Suprapubic skin (tissue), 4 donors: ENCODE results near the gene STARD13. TPM values are rescaled to one million over a fixed set of nuclear protein-coding genes. Genes with fewer than 3 reads are reported as not detected.

Experiments used
- DNase-seq, 2 donors: peaks; one replicate each; pipeline ENCODE4 v3.0.0-alpha.2; 2019; ENCODE audit warnings: low spot score in 2 of 2
- H3K27ac ChIP-seq: fragments of 200-600 bp; sonication (generic); one replicate; pipeline ENCODE4 v1.5.1; 2019
- H3K27me3 ChIP-seq: fragments of 200-600 bp; sonication (generic); one replicate; pipeline ENCODE4 v1.5.1; 2019
- H3K36me3 ChIP-seq: fragments of 200-600 bp; sonication (generic); one replicate; pipeline ENCODE4 v1.5.1; 2019
- H3K4me1 ChIP-seq: fragments of 200-600 bp; sonication (generic); one replicate; pipeline ENCODE4 v1.5.1; 2019
- H3K4me3 ChIP-seq: fragments of 200-600 bp; sonication (generic); one replicate; pipeline ENCODE4 v1.5.1; 2019; ENCODE audit warnings: mild to moderate bottlenecking
- H3K9me3 ChIP-seq: fragments of 200-600 bp; sonication (generic); one replicate; pipeline ENCODE4 v1.5.1; 2019
- CTCF ChIP-seq, 2 donors: fragments of 200-600 bp in 1 of 2; fragments of 450-650 bp in 1 of 2; sonication (generic) in 1 of 2; IDR thresholded peaks; one replicate each; pipeline ENCODE4 v1.5.1; 2016 to 2019; ENCODE audit warnings: antibody characterized with exemption in 2 of 2, mild to moderate bottlenecking in 1 of 2, moderate library complexity in 1 of 2
- EP300 ChIP-seq: sonication (generic); formaldehyde crosslinking; IDR thresholded peaks from one replicate; pipeline ENCODE4 v1.6.1; 2017; ENCODE audit warnings: antibody characterized with exemption
- POLR2A ChIP-seq, 2 donors: fragments of 450-650 bp; IDR thresholded peaks; one replicate each; pipeline ENCODE4 v1.6.1; 2017; ENCODE audit warnings: antibody characterized with exemption in 2 of 2, mild to moderate bottlenecking in 2 of 2, moderate library complexity in 2 of 2
- POLR2AphosphoS5 ChIP-seq, 3 donors: sonication (generic); formaldehyde crosslinking; IDR thresholded peaks; one replicate each; pipeline ENCODE4 v1.6.1; 2017; ENCODE audit warnings: antibody characterized with exemption in 3 of 3
- WGBS: methylation state at CpG from one replicate; pipeline ENCODE4 v1.1.5; 2018; 5-methylcytosine and 5-hydroxymethylcytosine counted together
- total RNA-seq, 4 donors: library from RNA; depleted of rRNA; stranded (reverse); fragments of >200 nt; gene quantifications; one replicate each; pipeline ENCODE4 v1.1.0, GENCODE V29; 2016

The STARD13 gene
- total RNA-seq, 4 donors from 2014 or later = 7.9 to 31.4 (median 15.9) TPM

GRCh38 chr13:33123066-33123859 lies 162.3 kb downstream of the STARD13 start:
- WGBS = 71% methylated on average over 7 of the region's 7 CpGs

GRCh38 chr13:33119856-33120543 lies 165.6 kb downstream of the STARD13 start:
- peaks cover 31% of the 10 kb centered on the region for H3K4me1 ChIP-seq
- peaks cover 31% of the 10 kb centered on the region for H3K36me3 ChIP-seq
- no peaks in the 10 kb centered on the region for H3K9me3 ChIP-seq
- 38% methylated on average over 10 of the region's 10 CpGs for WGBS
- peak overlapping the region; percentile 5 for H3K4me3 ChIP-seq
- no peaks in the 10 kb centered on the region for H3K27me3 ChIP-seq
- DNase-seq = no peak
- no peak for TF ChIP-seq POLR2A (IDR thresholded peaks at IDR 0.05)
- no peak for TF ChIP-seq CTCF (IDR thresholded peaks at IDR 0.05)
- no peak for TF ChIP-seq POLR2AphosphoS5 (IDR thresholded peaks at IDR 0.05)
- TF ChIP-seq EP300 = no peak
- peak overlapping the region; percentile 71 for H3K27ac ChIP-seq

More at GRCh38 chr13:33123066-33123859, 162.3 kb downstream of the STARD13 start:
- Histone ChIP-seq H3K9me3 (no peaks in the 10 kb centered on the region), H3K27me3 (no peaks in the 10 kb centered on the region), H3K4me3 (no peak overlapping the region), H3K36me3 (peaks cover 9% of the 10 kb centered on the region), H3K4me1 (peaks cover 60% of the 10 kb centered on the region), H3K27ac (peak overlapping the region; percentile 45)
- TF ChIP-seq POLR2A (IDR thresholded peaks at IDR 0.05) (no peak), EP300 (no peak), POLR2AphosphoS5 (IDR thresholded peaks at IDR 0.05) (no peak), CTCF (IDR thresholded peaks at IDR 0.05) (no peak)
- DNase-seq = peak in 1 of 2 donors; percentile 74

- DNase-seq = no peak
- H3K4me3 ChIP-seq = peak overlapping the region; percentile 5
- peaks cover 29% of the 10 kb centered on the region for H3K4me1 ChIP-seq
- H3K27me3 ChIP-seq = no peaks in the 10 kb centered on the region
- TF ChIP-seq POLR2A (IDR thresholded peaks at IDR 0.05) (no peak), CTCF (IDR thresholded peaks at IDR 0.05) (no peak), POLR2AphosphoS5 (IDR thresholded peaks at IDR 0.05) (no peak), EP300 (no peak)
- peaks cover 30% of the 10 kb centered on the region for H3K36me3 ChIP-seq
- 54% methylated on average over 7 of the region's 7 CpGs for WGBS
- no peaks in the 10 kb centered on the region for H3K9me3 ChIP-seq
- H3K27ac ChIP-seq = peak overlapping the region; percentile 71
Measured at GRCh38 chr13:33119022-33119781, 166.4 kb downstream of the STARD13 start.

- H3K4me1 ChIP-seq = peaks cover 39% of the 10 kb centered on the region
- no peak for TF ChIP-seq POLR2A (IDR thresholded peaks at IDR 0.05)
- TF ChIP-seq EP300 = no peak
- no peak for TF ChIP-seq POLR2AphosphoS5 (IDR thresholded peaks at IDR 0.05)
- no peak for TF ChIP-seq CTCF (IDR thresholded peaks at IDR 0.05)
- H3K9me3 ChIP-seq = no peaks in the 10 kb centered on the region
- DNase-seq = no peak
- peaks cover 31% of the 10 kb centered on the region for H3K36me3 ChIP-seq
- no peak overlapping the region for H3K4me3 ChIP-seq
- WGBS = 100% methylated on average over 2 of the region's 2 CpGs
- no peaks in the 10 kb centered on the region for H3K27me3 ChIP-seq
- H3K27ac ChIP-seq = no peak overlapping the region
Measured at GRCh38 chr13:33116321-33117010, 169.1 kb downstream of the STARD13 start.
